Esophagus squamous epithelium (tissue), 4 donors: ENCODE results near the gene EHMT1.

Source experiments
- CTCF ChIP-seq, 6 experiments: fragments of 450-650 bp in 4 of 6; fragments of 200-600 bp in 2 of 6; sonication (generic) in 2 of 6; IDR thresholded peaks; one replicate each; pipeline ENCODE4 v1.5.1; 2016 to 2019; ENCODE audit warnings: antibody characterized with exemption in 6 of 6, mild to moderate bottlenecking in 4 of 6, moderate library complexity in 4 of 6
- POLR2A ChIP-seq, 4 donors: fragments of 450-650 bp; IDR thresholded peaks; one replicate each; pipeline ENCODE4 v1.6.1; 2017; ENCODE audit warnings: antibody characterized with exemption in 4 of 4, mild to moderate bottlenecking in 4 of 4, moderate library complexity in 3 of 4

GRCh38 chr9:137734181-137734580, 115.4 kb downstream of the EHMT1 start:
- TF ChIP-seq CTCF (IDR thresholded peaks at IDR 0.05), result no peak
- no peak for TF ChIP-seq POLR2A (IDR thresholded peaks at IDR 0.05)
